Endodermal cell (in vitro differentiated cells): ENCODE measurements around the gene INAFM1. TPM values are rescaled to one million over a fixed set of nuclear protein-coding genes. Genes with fewer than 3 reads are reported as not detected.

ENCODE experiments used
- DNase-seq: peaks from one replicate; pipeline ENCODE4 v3.0.0-alpha.2; 2017
- H3K27ac ChIP-seq: 2 replicates; pipeline ENCODE4 v1.5.1; 2013; ENCODE audit warnings: mild to moderate bottlenecking, low read depth, low read length, moderate library complexity
- H3K27me3 ChIP-seq: 2 replicates; pipeline ENCODE4 v1.6.1; 2013; ENCODE audit warnings: mild to moderate bottlenecking, low read length, moderate library complexity; ENCODE audit not compliant: insufficient read depth, control insufficient read depth, poor library complexity, severe bottlenecking
- H3K36me3 ChIP-seq: 2 replicates; pipeline ENCODE4 v1.7.0; 2013; ENCODE audit warnings: mild to moderate bottlenecking, low read length, moderate library complexity; ENCODE audit not compliant: control insufficient read depth, insufficient read depth
- H3K4me1 ChIP-seq: one replicate; pipeline ENCODE4 v1.7.0; 2013; ENCODE audit warnings: low read length; ENCODE audit not compliant: control insufficient read depth, insufficient read depth
- H3K4me3 ChIP-seq: 2 replicates; pipeline ENCODE4 v1.5.1; 2013; ENCODE audit warnings: mild to moderate bottlenecking, low read length, moderate library complexity
- H3K9ac ChIP-seq: 2 replicates; pipeline ENCODE4 v1.6.1; 2013; ENCODE audit warnings: mild to moderate bottlenecking, low read length, moderate library complexity; ENCODE audit not compliant: poor library complexity, severe bottlenecking; ENCODE audit errors: extremely low read depth
- H3K9me3 ChIP-seq: 2 replicates; pipeline ENCODE4 v1.6.1; 2013; ENCODE audit warnings: mild to moderate bottlenecking, low read length, moderate library complexity; ENCODE audit not compliant: control insufficient read depth
- H3K27ac Mint-ChIP-seq: 2 replicates; pipeline ENCODE4 v1.8.0; 2020; ENCODE audit warnings: mixed read lengths
- H3K27me3 Mint-ChIP-seq: 2 replicates; pipeline ENCODE4 v1.8.0; 2021; ENCODE audit warnings: mild to moderate bottlenecking, mixed read lengths; ENCODE audit not compliant: insufficient read depth
- H3K36me3 Mint-ChIP-seq: 2 replicates; pipeline ENCODE4 v1.8.0; 2020; ENCODE audit warnings: low read depth, mixed read lengths
- H3K4me1 Mint-ChIP-seq: 2 replicates; pipeline ENCODE4 v1.8.0; 2020; ENCODE audit warnings: mixed read lengths
- H3K4me3 Mint-ChIP-seq: 2 replicates; pipeline ENCODE4 v1.8.0; 2020; ENCODE audit warnings: mild to moderate bottlenecking, moderate library complexity, mixed read lengths
- H3K9me3 Mint-ChIP-seq: 2 replicates; pipeline ENCODE4 v1.8.0; 2020; ENCODE audit warnings: mild to moderate bottlenecking, mixed read lengths
- CTCF ChIP-seq: fragments of 200-600 bp; sonication (generic); conservative IDR thresholded peaks from 2 replicates; pipeline ENCODE4 v1.5.0; 2021; ENCODE audit warnings: antibody characterized with exemption, mild to moderate bottlenecking
- WGBS, 2 experiments: methylation state at CpG; one replicate each; pipeline versions ENCODE4 v1.1.5 to v1.1.7; 2013; ENCODE audit warnings: missing lambda C conversion rate in 2 of 2, mixed read lengths in 1 of 2; ENCODE audit not compliant: insufficient coverage in 1 of 2, insufficient read length in 1 of 2; 5-methylcytosine and 5-hydroxymethylcytosine counted together
- total RNA-seq, 2 donors: library from RNA; stranded (reverse); fragmentation: NEBNext Ultra II Directional in 1 of 2; extraction: Animal tissue kit (Norgen Biotek cat#: 25700) in 1 of 2; gene quantifications; 2 replicates in 1 of 2; 3 replicates in 1 of 2; pipeline ENCODE4 v1.2.1, GENCODE V29; 2021

Gene INAFM1
- total RNA-seq, 2 donors from 2014 or later, result 8.7 to 11.5 TPM

- peaks cover 9% of the 10 kb centered on the region for H3K4me1 Mint-ChIP-seq
- H3K9me3 Mint-ChIP-seq, result no peaks in the 10 kb centered on the region
- H3K27me3 ChIP-seq, result peaks cover 27% of the 10 kb centered on the region
- no peak overlapping the region for H3K27ac Mint-ChIP-seq
- 93 to 96% methylated on average over 9 to 12 of the region's 12 CpGs for WGBS, 2 experiments
- no peak for DNase-seq
- no peak overlapping the region for H3K4me3 Mint-ChIP-seq
- peaks cover 38% of the 10 kb centered on the region for H3K27me3 Mint-ChIP-seq
- no peak overlapping the region for H3K4me3 ChIP-seq
- no peak overlapping the region for H3K9ac ChIP-seq
- no peaks in the 10 kb centered on the region for H3K9me3 ChIP-seq
- H3K36me3 Mint-ChIP-seq, result no peaks in the 10 kb centered on the region
- no peak overlapping the region for H3K27ac ChIP-seq
- no peak for TF ChIP-seq CTCF
- no peaks in the 10 kb centered on the region for H3K36me3 ChIP-seq
- H3K4me1 ChIP-seq, result peaks cover 11% of the 10 kb centered on the region
Measured at GRCh38 chr19:47236072-47236675, 38.5 kb upstream of the INAFM1 start.

GRCh38 chr19:47239152-47239551 lies 35.5 kb upstream of the INAFM1 start:
- Histone ChIP-seq H3K4me1 (peaks cover 6% of the 10 kb centered on the region), H3K36me3 (no peaks in the 10 kb centered on the region), H3K4me3 (no peak overlapping the region), H3K27ac (no peak overlapping the region), H3K9me3 (no peaks in the 10 kb centered on the region), H3K9ac (no peak overlapping the region), H3K27me3 (peaks cover 44% of the 10 kb centered on the region)
- TF ChIP-seq CTCF, result no peak
- WGBS, 2 experiments, result 23 to 38% methylated on average over 7 to 16 of the region's 16 CpGs
- Mint-ChIP-seq H3K27ac (no peak overlapping the region), H3K9me3 (no peaks in the 10 kb centered on the region), H3K36me3 (no peaks in the 10 kb centered on the region), H3K4me1 (peaks cover 3% of the 10 kb centered on the region), H3K4me3 (peak overlapping the region; percentile 38), H3K27me3 (peaks cover 36% of the 10 kb centered on the region)
- DNase-seq, result no peak

GRCh38 chr19:47239610-47240296 lies 34.9 kb upstream of the INAFM1 start:
- H3K36me3 ChIP-seq, result no peaks in the 10 kb centered on the region
- no peaks in the 10 kb centered on the region for H3K36me3 Mint-ChIP-seq
- H3K27me3 Mint-ChIP-seq, result peaks cover 37% of the 10 kb centered on the region
- H3K9me3 ChIP-seq, result no peaks in the 10 kb centered on the region
- H3K27me3 ChIP-seq, result peaks cover 44% of the 10 kb centered on the region
- H3K4me3 ChIP-seq, result no peak overlapping the region
- no peaks in the 10 kb centered on the region for H3K9me3 Mint-ChIP-seq
- no peak overlapping the region for H3K9ac ChIP-seq
- peaks cover 3% of the 10 kb centered on the region for H3K4me1 Mint-ChIP-seq
- H3K4me3 Mint-ChIP-seq, result peak overlapping the region; percentile 38
- H3K27ac ChIP-seq, result no peak overlapping the region
- WGBS, 2 experiments, result 5 to 9% methylated on average over 15 to 62 of the region's 62 CpGs
- no peak overlapping the region for H3K27ac Mint-ChIP-seq
- no peak for TF ChIP-seq CTCF
- peak; percentile 87 for DNase-seq
- H3K4me1 ChIP-seq, result peaks cover 6% of the 10 kb centered on the region
